Transverse colon (tissue), 4 donors: ENCODE data around the gene AGTR1. TPM values are rescaled to one million over a fixed set of nuclear protein-coding genes. Genes with fewer than 3 reads are reported as not detected.

Experiments
- DNase-seq: peaks from one replicate; pipeline ENCODE4 v3.0.0-alpha.2; 2019
- H3K27ac ChIP-seq, 4 donors: fragments of 200-600 bp; sonication (generic); 2 replicates each; pipeline ENCODE4 v1.5.1; 2016 to 2018; ENCODE audit warnings: inconsistent platforms in 4 of 4
- H3K27me3 ChIP-seq: fragments of 200-600 bp; sonication (generic); 2 replicates; pipeline ENCODE4 v1.5.1; 2017; ENCODE audit warnings: inconsistent platforms
- H3K36me3 ChIP-seq, 4 donors: fragments of 200-600 bp; sonication (generic); 2 replicates each; pipeline ENCODE4 v1.5.1; 2017 to 2019; ENCODE audit warnings: inconsistent platforms in 4 of 4
- H3K4me1 ChIP-seq, 4 donors: fragments of 200-600 bp; sonication (generic); 2 replicates each; pipeline ENCODE4 v1.5.1; 2017 to 2020; ENCODE audit warnings: inconsistent platforms in 4 of 4
- H3K4me3 ChIP-seq, 4 donors: fragments of 200-600 bp; sonication (generic); 1 replicate in 1 of 4; 2 replicates in 3 of 4; pipeline versions ENCODE4 v1.5.1 to v1.6.1; 2017 to 2019; ENCODE audit warnings: inconsistent platforms in 4 of 4
- H3K9me3 ChIP-seq, 2 donors: fragments of 200-600 bp; sonication (generic); 2 replicates each; pipeline ENCODE4 v1.5.1; 2017 to 2019; ENCODE audit warnings: inconsistent platforms in 2 of 2
- CTCF ChIP-seq, 5 experiments: fragments of 200-600 bp in 3 of 5; fragments of 450-650 bp in 2 of 5; sonication (generic) in 3 of 5; IDR thresholded peaks; 1 replicate in 2 of 5; 2 replicates in 3 of 5; pipeline ENCODE4 v1.5.1; 2016 to 2017; ENCODE audit warnings: antibody characterized with exemption in 5 of 5, inconsistent platforms in 3 of 5, mild to moderate bottlenecking in 2 of 5, moderate library complexity in 1 of 5
- EP300 ChIP-seq: sonication (generic); formaldehyde crosslinking; IDR thresholded peaks from one replicate; pipeline ENCODE4 v1.6.1; 2017; ENCODE audit warnings: antibody characterized with exemption, low read depth
- POLR2A ChIP-seq: fragments of 450-650 bp; IDR thresholded peaks from one replicate; pipeline ENCODE4 v1.6.1; 2016; ENCODE audit warnings: antibody characterized with exemption, mild to moderate bottlenecking, moderate library complexity
- POLR2AphosphoS5 ChIP-seq, 3 donors: sonication (generic); formaldehyde crosslinking; IDR thresholded peaks; one replicate each; pipeline ENCODE4 v1.6.1; 2016; ENCODE audit warnings: antibody characterized with exemption in 3 of 3
- WGBS, 2 donors: methylation state at CpG; one replicate each; pipeline ENCODE4 v1.1.5; 2018; ENCODE audit warnings: low coverage in 1 of 2; 5-methylcytosine and 5-hydroxymethylcytosine counted together
- in situ Hi-C, 4 donors: fragments of 200-750 bp; cut with MboI; loops; one replicate each; pipeline versions ENCODE4 v1.15.0 to v1.15.1; 2017; ENCODE audit warnings: low sequenced_read_pairs in 3 of 4, low pct_ligation_motif_present in 1 of 4, low pct_unique_long_range_greater_than_20kb in 1 of 4
- intact Hi-C: fragments of 100-400 bp; cut with DNase I; formaldehyde crosslinking; loops from one replicate; pipeline ENCODE4 v1.15.1; 2023; ENCODE audit warnings: low total_unique reads
- total RNA-seq, 4 donors: library from RNA; depleted of rRNA; stranded (reverse); fragments of >200 nt; gene quantifications; one replicate each; pipeline ENCODE4 v1.1.0, GENCODE V29; 2016

The AGTR1 gene
- total RNA-seq, 4 donors from 2014 or later: 1.8 to 10.2 (median 8.2) TPM

DNA sequence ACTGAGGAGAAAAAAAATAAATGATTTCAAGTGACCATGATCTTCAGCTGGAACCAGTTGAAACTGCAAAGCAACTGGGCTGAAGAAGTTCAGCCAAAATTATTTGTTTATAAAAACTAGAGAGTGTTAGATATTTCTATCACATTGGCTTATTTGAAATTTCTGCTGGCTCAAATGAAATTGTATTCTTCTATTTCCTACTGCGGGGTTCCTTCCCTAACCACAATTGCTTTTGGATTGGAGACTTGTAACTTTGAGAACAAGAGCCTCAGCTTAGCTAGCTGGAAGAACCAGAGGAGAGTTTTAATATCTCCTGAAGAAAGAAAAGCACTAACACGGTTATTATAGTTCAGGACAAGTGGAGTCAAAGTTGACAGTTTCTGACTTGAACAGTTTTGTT is 31.1 kb downstream of the AGTR1 start:
- H3K27me3 ChIP-seq: no peaks in the 10 kb centered on the region
- peak overlapping the region in 2 of 4 donors; percentile 45 to 47 for H3K27ac ChIP-seq
- 35 to 49% methylated on average over 2 of the region's 2 CpGs for WGBS, 2 donors
- H3K4me3 ChIP-seq: no peak overlapping the region
- H3K9me3 ChIP-seq: no peaks in the 10 kb centered on the region
- TF ChIP-seq POLR2A (no peak), EP300 (no peak)
- H3K36me3 ChIP-seq: no peaks in the 10 kb centered on the region
- no peak for DNase-seq
- H3K4me1 ChIP-seq: peaks cover 0 to 2% (median 0%) of the 10 kb centered on the region in 4 donors
- intact Hi-C loops (no loop called here), in situ Hi-C loops (loop anchor here in 1 of 4 donors (10.0 kb wide), 1 partner anchor 216 kb away; no protein-coding TSS in a partner anchor)

- Histone ChIP-seq H3K4me3 (no peak overlapping the region), H3K36me3 (no peaks in the 10 kb centered on the region), H3K9me3 (no peaks in the 10 kb centered on the region), H3K27me3 (no peaks in the 10 kb centered on the region), H3K4me1 (peaks cover 0 to 2% (median 0%) of the 10 kb centered on the region in 4 donors), H3K27ac (peak overlapping the region in 2 of 4 donors; percentile 45 to 47)
- TF ChIP-seq CTCF (IDR thresholded peaks at IDR 0.05) (no peak), POLR2A (no peak), EP300 (no peak), POLR2AphosphoS5 (IDR thresholded peaks at IDR 0.05) (no peak)
- in situ Hi-C loops: loop anchor here in 1 of 4 donors (10.0 kb wide), 1 partner anchor 215 kb away; no protein-coding TSS in a partner anchor
- no peak for DNase-seq
- intact Hi-C loops: loop anchor here (10.0 kb wide), 1 partner anchor 205 kb away; no protein-coding TSS in a partner anchor
- WGBS, 2 donors: 45 to 57% methylated on average over 5 of the region's 5 CpGs
These were observed 31.9 kb downstream of the AGTR1 start for GRCh38 chr3:148729476-148730055.

DNA sequence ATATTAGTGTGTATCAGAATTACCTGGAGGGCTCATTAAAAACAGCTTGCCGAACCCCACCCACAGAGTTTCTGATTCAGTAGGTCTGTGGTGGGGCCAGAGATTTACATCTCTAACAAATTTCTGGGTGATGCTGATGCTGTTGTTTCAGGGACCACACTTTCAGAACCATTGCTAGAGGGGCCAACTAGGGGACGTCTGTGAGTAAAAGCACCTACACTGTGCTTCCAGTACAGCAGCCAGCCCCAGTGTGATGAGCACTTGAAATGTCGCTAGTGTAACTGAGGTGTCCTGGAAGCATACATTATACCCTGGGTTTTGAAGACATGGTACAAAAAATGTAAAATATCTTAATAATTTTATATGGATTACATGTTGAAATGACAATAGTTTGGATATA is 33.0 kb downstream of the AGTR1 start:
- DNase-seq: no peak
- Histone ChIP-seq H3K27ac (no peak overlapping the region), H3K4me3 (no peak overlapping the region), H3K36me3 (no peaks in the 10 kb centered on the region), H3K27me3 (no peaks in the 10 kb centered on the region), H3K9me3 (no peaks in the 10 kb centered on the region), H3K4me1 (peaks cover 0 to 6% (median 0%) of the 10 kb centered on the region in 4 donors)
- in situ Hi-C loops: no loop called here
- intact Hi-C loops: loop anchor here (10.0 kb wide), 1 partner anchor 204 kb away; no protein-coding TSS in a partner anchor
- TF ChIP-seq POLR2A (no peak), CTCF (IDR thresholded peaks at IDR 0.05) (no peak), EP300 (no peak), POLR2AphosphoS5 (IDR thresholded peaks at IDR 0.05) (no peak)
- 79 to 100% methylated on average over 1 to 3 of the region's 3 CpGs for WGBS, 2 donors

GRCh38 chr3:148735597-148735996 is 37.9 kb downstream of the AGTR1 start:
- H3K4me3 ChIP-seq: no peak overlapping the region
- WGBS, 2 donors: 49 to 54% methylated on average over 2 of the region's 2 CpGs
- intact Hi-C loops: loop anchor here (10.0 kb wide), 1 partner anchor 199 kb away; no protein-coding TSS in a partner anchor
- peaks cover 0 to 3% (median 0%) of the 10 kb centered on the region in 4 donors for H3K4me1 ChIP-seq
- no peak overlapping the region for H3K27ac ChIP-seq
- in situ Hi-C loops: no loop called here
- no peaks in the 10 kb centered on the region for H3K27me3 ChIP-seq
- DNase-seq: no peak
- H3K36me3 ChIP-seq: no peaks in the 10 kb centered on the region
- H3K9me3 ChIP-seq: no peaks in the 10 kb centered on the region
- no peak for TF ChIP-seq POLR2AphosphoS5 (IDR thresholded peaks at IDR 0.05)
- no peak for TF ChIP-seq EP300
- no peak for TF ChIP-seq POLR2A
- no peak for TF ChIP-seq CTCF (IDR thresholded peaks at IDR 0.05)
